Adrenal gland (tissue), 5 donors: ENCODE data around the gene TMEM221.

Source experiments
- POLR2A ChIP-seq, 2 donors: fragments of 450-650 bp; IDR thresholded peaks; one replicate each; pipeline ENCODE4 v1.6.1; 2017; ENCODE audit warnings: antibody characterized with exemption in 2 of 2, mild to moderate bottlenecking in 2 of 2, moderate library complexity in 1 of 2
- TF ChIP-seq, protein P1 (sequence below), 6 experiments: fragments of 450-650 bp in 4 of 6; fragments of 200-600 bp in 2 of 6; sonication (generic) in 1 of 6; IDR thresholded peaks; 1 replicate in 5 of 6; 2 replicates in 1 of 6; pipeline versions ENCODE4 v1.5.1 to v1.8.0; 2016 to 2021; ENCODE audit warnings: antibody characterized with exemption in 6 of 6, mild to moderate bottlenecking in 2 of 6, moderate library complexity in 1 of 6
- donor health status: DM: no; HTN: no; CAD: no.

DNA sequence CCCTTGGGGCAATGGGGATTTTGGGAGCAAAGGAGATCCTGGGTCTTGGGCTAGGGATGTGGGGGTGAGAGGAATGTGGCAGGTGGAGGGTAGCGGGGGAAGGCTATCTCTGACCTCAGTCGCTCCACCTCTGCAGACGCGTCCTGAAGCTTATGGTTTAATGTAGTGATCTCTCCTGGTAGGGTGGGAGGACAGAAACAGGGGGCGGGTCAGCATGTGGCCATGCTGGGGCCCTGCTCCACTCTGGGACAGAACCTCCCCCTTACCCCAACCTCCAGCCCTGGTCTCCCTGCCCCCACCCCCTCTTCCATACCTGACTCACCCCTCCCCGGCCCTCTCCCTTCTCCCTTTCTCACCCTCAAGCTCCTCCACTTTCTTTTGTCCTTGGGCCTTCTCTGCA is 44.5 kb downstream of the TMEM221 start:
- TF ChIP-seq, protein P1, sequence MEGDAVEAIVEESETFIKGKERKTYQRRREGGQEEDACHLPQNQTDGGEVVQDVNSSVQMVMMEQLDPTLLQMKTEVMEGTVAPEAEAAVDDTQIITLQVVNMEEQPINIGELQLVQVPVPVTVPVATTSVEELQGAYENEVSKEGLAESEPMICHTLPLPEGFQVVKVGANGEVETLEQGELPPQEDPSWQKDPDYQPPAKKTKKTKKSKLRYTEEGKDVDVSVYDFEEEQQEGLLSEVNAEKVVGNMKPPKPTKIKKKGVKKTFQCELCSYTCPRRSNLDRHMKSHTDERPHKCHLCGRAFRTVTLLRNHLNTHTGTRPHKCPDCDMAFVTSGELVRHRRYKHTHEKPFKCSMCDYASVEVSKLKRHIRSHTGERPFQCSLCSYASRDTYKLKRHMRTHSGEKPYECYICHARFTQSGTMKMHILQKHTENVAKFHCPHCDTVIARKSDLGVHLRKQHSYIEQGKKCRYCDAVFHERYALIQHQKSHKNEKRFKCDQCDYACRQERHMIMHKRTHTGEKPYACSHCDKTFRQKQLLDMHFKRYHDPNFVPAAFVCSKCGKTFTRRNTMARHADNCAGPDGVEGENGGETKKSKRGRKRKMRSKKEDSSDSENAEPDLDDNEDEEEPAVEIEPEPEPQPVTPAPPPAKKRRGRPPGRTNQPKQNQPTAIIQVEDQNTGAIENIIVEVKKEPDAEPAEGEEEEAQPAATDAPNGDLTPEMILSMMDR (IDR thresholded peaks at IDR 0.05) = no peak
- no peak for TF ChIP-seq POLR2A (IDR thresholded peaks at IDR 0.05)
